ENCODE data around the gene ERC2.

Gene ERC2

GRCh38 chr3:55661571-55661970 is 806.7 kb downstream of the ERC2 start:
- no peak for TF ChIP-seq CTCF (IDR thresholded peaks at IDR 0.05)

- no peak for TF ChIP-seq CTCF (IDR thresholded peaks at IDR 0.05)
These were observed 807.1 kb downstream of the ERC2 start for GRCh38 chr3:55661141-55661540.

- TF ChIP-seq CTCF (IDR thresholded peaks at IDR 0.05): no peak
These were observed 807.6 kb downstream of the ERC2 start for GRCh38 chr3:55660642-55661041.

- no peak for TF ChIP-seq CTCF (IDR thresholded peaks at IDR 0.05)
These were observed 808.6 kb downstream of the ERC2 start for GRCh38 chr3:55659701-55660100.

- no peak for TF ChIP-seq CTCF (IDR thresholded peaks at IDR 0.05)
These were observed 809.3 kb downstream of the ERC2 start for GRCh38 chr3:55658690-55659562.

- TF ChIP-seq CTCF (IDR thresholded peaks at IDR 0.05): no peak
These were observed 810.0 kb downstream of the ERC2 start for GRCh38 chr3:55658270-55658669.

GRCh38 chr3:55655544-55655943 is 812.7 kb downstream of the ERC2 start:
- TF ChIP-seq CTCF (IDR thresholded peaks at IDR 0.05): no peak
